ENCODE measurements around the gene DEFB123. TPM values are rescaled to one million over a fixed set of nuclear protein-coding genes. Genes with fewer than 3 reads are reported as not detected.
"Not testable (repeated sequence)": the region's sequence is repeated elsewhere in the genome, so short reads cannot be mapped to it uniquely, and the experiment has no call there.

Gene DEFB123
- total RNA-seq, 6 experiments from 2014 or later: not detected

DNA sequence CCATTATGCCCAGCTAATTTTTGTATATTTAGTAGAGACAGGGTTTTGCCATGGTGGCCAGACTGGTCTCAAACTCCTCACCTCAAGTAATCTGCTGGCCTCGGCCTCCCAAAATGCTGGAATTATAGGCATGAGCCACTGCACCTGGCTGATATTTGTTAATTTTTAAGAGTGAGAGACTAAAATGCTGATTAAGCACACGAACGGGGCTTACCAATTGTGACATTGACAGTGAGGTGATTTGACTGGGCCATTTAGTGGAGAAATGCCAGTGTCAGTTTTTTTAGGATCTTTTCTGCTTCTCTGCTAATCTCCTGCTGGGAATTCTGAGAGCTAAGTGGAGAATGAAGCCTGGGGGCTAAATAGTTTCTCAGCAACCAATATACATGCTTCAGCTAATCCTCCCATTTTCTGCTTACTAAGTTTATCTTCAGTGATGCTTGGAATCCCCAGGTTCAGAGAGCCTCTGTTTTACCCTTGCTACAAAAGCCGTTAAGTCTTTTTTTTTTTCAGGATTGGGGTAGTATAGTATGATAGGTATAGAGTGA is 9.8 kb upstream of the DEFB123 start:
- Mint-ChIP-seq H3K9me3 (no peaks in the 10 kb centered on the region), H3K27ac (no peak overlapping the region)
- TF ChIP-seq, protein P1, sequence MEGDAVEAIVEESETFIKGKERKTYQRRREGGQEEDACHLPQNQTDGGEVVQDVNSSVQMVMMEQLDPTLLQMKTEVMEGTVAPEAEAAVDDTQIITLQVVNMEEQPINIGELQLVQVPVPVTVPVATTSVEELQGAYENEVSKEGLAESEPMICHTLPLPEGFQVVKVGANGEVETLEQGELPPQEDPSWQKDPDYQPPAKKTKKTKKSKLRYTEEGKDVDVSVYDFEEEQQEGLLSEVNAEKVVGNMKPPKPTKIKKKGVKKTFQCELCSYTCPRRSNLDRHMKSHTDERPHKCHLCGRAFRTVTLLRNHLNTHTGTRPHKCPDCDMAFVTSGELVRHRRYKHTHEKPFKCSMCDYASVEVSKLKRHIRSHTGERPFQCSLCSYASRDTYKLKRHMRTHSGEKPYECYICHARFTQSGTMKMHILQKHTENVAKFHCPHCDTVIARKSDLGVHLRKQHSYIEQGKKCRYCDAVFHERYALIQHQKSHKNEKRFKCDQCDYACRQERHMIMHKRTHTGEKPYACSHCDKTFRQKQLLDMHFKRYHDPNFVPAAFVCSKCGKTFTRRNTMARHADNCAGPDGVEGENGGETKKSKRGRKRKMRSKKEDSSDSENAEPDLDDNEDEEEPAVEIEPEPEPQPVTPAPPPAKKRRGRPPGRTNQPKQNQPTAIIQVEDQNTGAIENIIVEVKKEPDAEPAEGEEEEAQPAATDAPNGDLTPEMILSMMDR (IDR thresholded peaks at IDR 0.05): no peak

DNA sequence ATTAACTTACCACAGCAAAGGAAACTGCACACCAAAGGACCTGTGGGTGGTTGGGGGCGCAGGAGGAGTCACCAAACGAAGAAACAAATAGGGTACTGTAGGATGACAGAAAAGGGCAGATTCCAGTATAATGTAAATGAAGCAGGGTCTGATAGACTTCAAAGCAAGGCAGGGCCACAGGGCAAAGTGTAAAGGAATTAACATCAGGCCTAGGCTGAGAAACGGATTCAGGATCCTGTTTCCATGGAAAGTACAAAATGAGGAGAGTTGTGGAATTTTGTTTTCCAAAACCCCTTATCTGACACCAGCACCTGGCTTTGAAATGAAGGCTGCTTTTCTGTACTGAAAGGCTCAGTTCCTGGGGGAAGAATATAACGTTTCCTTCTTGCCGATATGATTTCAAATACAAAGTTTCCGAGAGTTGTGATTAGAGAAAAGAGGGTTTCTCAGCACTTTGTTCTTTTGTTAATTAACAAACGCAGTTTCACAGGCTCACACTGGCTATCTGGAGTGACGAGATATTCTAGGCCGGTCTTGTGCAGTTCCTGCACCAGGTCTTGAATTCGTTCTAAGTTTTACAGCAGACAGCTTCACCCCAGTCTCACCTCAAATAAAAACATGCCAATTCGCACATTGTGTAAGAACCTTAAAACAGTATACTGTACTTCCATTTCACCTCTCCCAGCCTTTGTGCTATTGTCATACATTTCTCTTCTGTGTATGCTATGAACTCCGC is 5.8 kb downstream of the DEFB123 start:
- H3K4me1 Mint-ChIP-seq (ENCODE audit: low read depth): no peaks in the 10 kb centered on the region
- H3K36me3 Mint-ChIP-seq (ENCODE audit: low read depth): no peaks in the 10 kb centered on the region
- no peaks in the 10 kb centered on the region for H3K9me3 Mint-ChIP-seq
- TF ChIP-seq, protein P1 (IDR thresholded peaks at IDR 0.05): no peak
- DNase-seq: no peak
- H3K27ac Mint-ChIP-seq: no peak overlapping the region
- peaks cover 13% of the 10 kb centered on the region; the same call in 1 of the 2 replicates for H3K27me3 Mint-ChIP-seq (ENCODE audit: insufficient read depth)
- H3K4me3 Mint-ChIP-seq: no peak overlapping the region

More for the DNA sequence above, 9.8 kb upstream of the DEFB123 start:
- Mint-ChIP-seq H3K27me3 (ENCODE audit: insufficient read depth) (peaks cover 11% of the 10 kb centered on the region), H3K4me1 (ENCODE audit: low read depth) (no peaks in the 10 kb centered on the region), H3K4me3 (no peak overlapping the region), H3K36me3 (ENCODE audit: low read depth) (no peaks in the 10 kb centered on the region)
- no peak for DNase-seq

DNA sequence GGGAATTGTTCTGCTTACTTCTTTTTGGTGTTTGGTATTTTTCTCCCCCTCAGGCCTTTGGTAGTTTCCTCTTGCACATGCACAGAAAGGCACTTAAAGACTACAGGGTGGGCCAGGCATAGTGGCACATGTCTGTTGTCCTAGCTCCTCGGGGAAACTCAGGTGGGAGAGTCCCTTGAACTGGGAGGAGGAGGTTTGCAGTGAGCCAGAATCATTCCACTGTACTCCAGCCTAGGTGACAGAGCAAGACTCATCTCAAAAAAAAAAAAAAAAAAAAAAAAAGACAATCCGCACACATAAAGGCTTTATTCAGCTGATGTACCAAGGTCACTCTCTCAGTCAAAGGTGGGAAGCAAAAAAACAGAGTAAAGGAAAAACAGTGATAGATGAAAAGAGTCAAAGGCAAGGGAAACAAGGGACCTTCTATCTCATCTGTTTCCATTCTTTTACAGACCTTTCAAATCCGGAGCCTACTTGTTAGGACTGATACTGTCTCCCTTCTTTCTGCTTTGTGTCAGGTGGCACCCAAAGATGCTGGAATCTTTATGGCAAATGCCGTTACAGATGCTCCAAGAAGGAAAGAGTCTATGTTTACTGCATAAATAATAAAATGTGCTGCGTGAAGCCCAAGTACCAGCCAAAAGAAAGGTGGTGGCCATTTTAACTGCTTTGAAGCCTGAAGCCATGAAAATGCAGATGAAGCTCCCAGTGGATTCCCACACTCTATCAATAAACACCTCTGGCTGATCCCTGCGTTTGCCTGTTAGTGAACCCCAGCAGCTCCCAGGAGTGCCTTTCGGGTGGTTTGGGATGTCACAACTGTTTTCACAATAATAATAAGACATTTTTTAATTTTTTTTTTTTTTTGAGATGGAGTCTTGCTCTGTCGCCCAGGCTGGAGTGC is 9.3 kb downstream of the DEFB123 start:
- no peak overlapping the region for H3K27ac Mint-ChIP-seq
- H3K36me3 Mint-ChIP-seq (ENCODE audit: low read depth): no peaks in the 10 kb centered on the region
- H3K4me1 Mint-ChIP-seq (ENCODE audit: low read depth): peaks cover 5% of the 10 kb centered on the region
- H3K27me3 Mint-ChIP-seq (ENCODE audit: insufficient read depth): peaks cover 8% of the 10 kb centered on the region
- TF ChIP-seq, protein P1 (IDR thresholded peaks at IDR 0.05): no peak
- H3K9me3 Mint-ChIP-seq: no peaks in the 10 kb centered on the region
- H3K4me3 Mint-ChIP-seq: no peak overlapping the region
- no peak for DNase-seq

DNA sequence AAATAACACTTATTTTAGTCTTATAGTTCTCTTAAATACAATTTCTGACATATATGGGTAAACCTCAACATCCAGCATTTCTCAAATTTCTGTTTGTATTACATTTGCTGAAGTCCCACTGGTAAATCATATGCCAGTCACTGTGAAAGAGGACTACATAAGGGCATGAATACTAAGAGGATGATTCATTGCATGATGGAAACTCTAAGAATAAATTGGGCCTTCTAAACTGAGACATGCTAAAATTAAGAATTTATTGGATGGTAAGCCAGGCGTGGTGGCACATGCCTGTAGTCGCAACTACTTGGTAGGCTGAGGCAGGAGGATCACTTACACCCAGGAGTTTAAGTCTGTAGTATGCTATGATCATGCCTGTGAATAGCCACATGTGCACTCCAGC is 12.1 kb downstream of the DEFB123 start:
- H3K36me3 Mint-ChIP-seq (ENCODE audit: low read depth): no peaks in the 10 kb centered on the region
- TF ChIP-seq, protein P1 (IDR thresholded peaks at IDR 0.05): no peak
- peak; percentile 4 for DNase-seq
- peaks cover 5% of the 10 kb centered on the region for H3K4me1 Mint-ChIP-seq (ENCODE audit: low read depth)
- peaks cover 8% of the 10 kb centered on the region for H3K27me3 Mint-ChIP-seq (ENCODE audit: insufficient read depth)
- H3K4me3 Mint-ChIP-seq: no peak overlapping the region
- no peaks in the 10 kb centered on the region for H3K9me3 Mint-ChIP-seq
- H3K27ac Mint-ChIP-seq: no peak overlapping the region

DNA sequence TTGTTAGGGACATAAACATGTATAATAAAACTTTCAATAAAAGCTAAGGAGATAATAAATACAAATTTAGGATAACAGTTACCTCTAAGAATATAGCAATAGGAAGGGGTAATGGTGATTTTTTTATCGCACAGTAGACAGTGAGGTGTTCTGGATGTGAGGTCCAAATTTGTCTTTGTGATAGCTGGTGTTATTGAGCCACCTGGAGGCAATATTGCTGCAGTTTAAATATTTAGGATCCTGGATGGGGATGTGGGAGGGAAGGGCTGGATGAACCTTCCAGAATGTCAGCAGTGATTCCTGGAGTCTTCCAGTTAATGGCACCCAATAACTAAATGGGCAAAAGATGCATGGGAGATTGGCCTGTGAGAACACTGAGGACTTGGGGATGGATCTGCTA is 13.9 kb downstream of the DEFB123 start:
- peaks cover 5% of the 10 kb centered on the region for H3K4me1 Mint-ChIP-seq (ENCODE audit: low read depth)
- no peak for DNase-seq
- H3K27me3 Mint-ChIP-seq (ENCODE audit: insufficient read depth): peaks cover 5% of the 10 kb centered on the region
- H3K27ac Mint-ChIP-seq: no peak overlapping the region
- no peaks in the 10 kb centered on the region for H3K9me3 Mint-ChIP-seq
- no peaks in the 10 kb centered on the region for H3K36me3 Mint-ChIP-seq (ENCODE audit: low read depth)
- H3K4me3 Mint-ChIP-seq: no peak overlapping the region
- TF ChIP-seq, protein P1 (IDR thresholded peaks at IDR 0.05): no peak

DNA sequence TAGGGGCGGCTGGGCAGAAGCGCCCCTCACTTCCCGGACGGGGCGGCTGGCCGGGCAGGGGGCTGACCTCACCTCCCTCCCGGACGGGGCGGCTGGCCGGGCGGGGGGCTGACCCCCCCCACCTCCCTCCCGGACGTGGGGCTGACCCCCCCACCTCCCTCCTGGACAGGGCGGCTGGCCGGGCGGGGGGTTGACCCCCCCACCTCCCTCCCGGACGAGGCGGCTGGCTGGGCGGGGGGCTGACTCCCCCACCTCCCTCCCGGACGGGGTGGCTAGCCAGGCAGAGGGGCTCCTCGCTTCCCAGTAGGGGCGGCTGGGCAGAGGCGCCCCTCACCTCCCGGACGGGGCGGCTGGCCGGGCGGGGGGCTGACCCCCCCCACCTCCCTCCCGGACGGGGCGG is 30.5 kb downstream of the DEFB123 start:
- not testable (repeated sequence) for H3K4me3 Mint-ChIP-seq; DNase-seq; H3K27ac Mint-ChIP-seq; H3K36me3 Mint-ChIP-seq (ENCODE audit: low read depth); H3K4me1 Mint-ChIP-seq (ENCODE audit: low read depth); H3K9me3 Mint-ChIP-seq
- H3K27me3 Mint-ChIP-seq (ENCODE audit: insufficient read depth): peaks cover 22% of the 10 kb centered on the region

Data from HFFc6 (cell line).